ENCODE data around the gene FTO.
A peak's percentile ranks its signal among the peaks of the same experiment; 100 is the strongest.

FTO gene

GRCh38 chr16:53937161-53937880, 233.4 kb downstream of the FTO start:
- DNase-seq (ENCODE audit: low spot score): no peak

DNA sequence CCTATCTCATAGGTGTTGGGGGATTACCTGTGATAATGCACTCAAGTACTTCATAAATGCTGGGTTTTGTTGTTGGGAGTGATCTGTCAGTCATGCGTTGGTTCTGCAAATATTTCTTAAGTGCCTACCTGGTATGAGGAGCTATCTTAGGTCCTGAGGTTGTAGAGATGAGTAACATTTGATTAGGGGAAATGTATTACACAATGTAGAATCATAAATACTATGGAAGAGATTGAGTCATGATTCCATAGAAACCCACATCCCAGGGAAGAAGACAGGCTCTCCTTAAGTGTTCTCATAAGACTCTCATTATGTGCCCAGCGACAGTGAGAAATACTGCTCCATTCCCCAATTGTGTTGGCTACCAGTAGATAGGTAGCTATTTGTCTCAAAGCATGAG, 240.1 kb downstream of the FTO start:
- no peak for DNase-seq (ENCODE audit: low spot score)

- peak; percentile 53 for DNase-seq (ENCODE audit: low spot score)
Observed at GRCh38 chr16:53945996-53946395, 242.0 kb downstream of the FTO start.

DNA sequence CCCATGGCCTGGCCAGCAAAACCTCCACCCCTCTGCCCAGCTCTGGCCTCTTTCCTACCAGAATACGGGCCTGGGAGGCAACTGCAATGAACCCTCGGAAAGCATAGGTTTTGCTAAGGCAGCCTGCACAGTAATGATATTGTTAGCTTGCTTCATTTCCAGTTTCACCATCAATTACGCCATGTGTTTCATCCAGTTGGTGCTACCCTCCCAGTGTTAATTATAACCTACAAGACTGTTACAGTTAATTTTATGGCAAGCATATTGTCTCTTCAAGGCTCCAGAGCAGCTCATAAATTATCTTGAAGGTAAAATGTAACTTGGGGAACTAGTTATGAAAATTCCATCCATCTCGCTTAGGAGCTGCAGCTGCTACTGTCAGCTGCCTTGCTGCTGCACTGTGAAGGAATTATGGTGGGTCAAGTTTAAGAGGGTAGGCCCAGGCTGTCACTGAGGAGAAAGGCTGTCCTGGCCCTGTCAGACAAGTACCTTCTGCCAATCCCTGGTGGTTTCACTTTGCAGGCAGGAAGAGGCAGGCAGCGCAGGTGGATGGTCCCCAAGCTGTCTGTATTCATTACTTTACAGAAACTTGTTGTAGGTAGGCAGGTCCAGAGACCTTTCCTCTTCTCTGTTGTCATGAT, 242.9 kb downstream of the FTO start:
- DNase-seq (ENCODE audit: low spot score): no peak

DNA sequence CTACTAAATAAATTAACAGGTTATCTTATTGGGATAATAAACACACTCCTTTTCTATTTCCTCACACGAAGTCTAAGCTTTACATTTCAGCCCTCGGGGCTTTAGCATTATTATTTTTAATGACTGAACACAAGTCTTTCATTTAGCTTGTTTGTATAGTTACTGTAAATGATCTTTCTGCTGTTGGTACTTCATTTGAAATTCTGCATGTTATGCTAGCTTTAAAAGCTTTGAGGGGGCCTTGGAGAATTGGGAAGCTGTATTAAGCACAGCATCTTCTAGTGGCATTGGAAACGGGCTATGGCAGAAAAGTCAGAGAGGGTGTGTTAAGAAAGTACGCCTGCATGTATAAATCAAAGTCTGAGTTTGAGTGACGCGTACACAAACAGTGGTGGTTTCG, 243.7 kb downstream of the FTO start:
- no peak for DNase-seq (ENCODE audit: low spot score)

- no peak for DNase-seq (ENCODE audit: low spot score)
Observed at GRCh38 chr16:53948326-53948725, 244.4 kb downstream of the FTO start.

- DNase-seq (ENCODE audit: low spot score): no peak
Observed at GRCh38 chr16:53948734-53949430, 244.9 kb downstream of the FTO start.

DNA sequence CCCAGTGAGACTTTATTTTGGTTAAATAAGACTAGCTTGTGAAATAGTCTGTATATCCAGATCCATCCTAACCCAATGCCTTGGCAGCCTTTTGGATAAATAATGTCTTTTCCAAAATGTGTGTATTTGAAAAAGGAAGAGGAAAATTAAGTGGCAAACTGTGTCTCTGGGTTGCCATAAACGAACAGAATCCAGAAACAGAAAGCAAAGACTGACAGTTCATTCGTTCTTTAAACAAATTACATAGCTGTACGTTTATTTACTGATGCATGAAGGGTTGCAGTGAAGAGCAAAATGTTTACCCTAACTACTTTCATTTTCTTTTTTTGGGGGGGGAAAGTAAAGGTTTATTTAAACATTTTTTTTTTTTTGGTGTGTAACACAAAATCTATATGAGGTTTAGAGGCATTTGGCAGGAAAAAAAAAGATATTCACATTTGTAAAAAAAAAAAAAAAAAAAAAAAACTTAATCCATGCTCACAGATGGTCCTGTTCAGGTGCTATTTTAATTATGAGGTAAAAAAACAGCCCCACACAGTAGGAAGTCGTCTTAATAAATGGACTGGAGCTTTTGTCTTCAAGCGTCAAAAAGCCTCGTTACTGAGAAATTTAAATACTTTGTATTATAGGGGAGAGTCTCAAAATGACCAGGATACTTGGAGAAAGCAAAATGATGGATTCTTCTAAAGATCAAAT, 245.9 kb downstream of the FTO start:
- DNase-seq (ENCODE audit: low spot score): no peak

DNA sequence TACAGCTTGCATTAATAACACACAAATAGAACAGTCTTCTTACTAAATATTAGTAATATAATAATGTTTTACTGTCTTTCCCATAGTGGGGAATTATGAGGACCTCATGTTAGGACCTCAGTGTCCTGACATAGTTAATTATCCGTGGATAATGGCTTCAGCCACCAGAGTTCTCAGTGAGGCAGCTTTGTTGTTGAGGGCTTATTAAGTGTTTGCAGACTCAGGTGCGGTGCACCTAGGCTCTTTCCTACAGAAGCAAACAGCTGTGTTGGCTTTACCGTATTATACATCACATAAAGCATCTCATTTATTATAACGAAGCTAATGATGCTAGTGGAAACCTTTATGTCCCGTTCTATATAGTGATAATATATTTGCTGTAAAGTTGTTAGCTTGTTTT, 246.7 kb downstream of the FTO start:
- DNase-seq (ENCODE audit: low spot score): no peak

- DNase-seq (ENCODE audit: low spot score): no peak
Observed at GRCh38 chr16:53952215-53953208, 248.6 kb downstream of the FTO start.

DNA sequence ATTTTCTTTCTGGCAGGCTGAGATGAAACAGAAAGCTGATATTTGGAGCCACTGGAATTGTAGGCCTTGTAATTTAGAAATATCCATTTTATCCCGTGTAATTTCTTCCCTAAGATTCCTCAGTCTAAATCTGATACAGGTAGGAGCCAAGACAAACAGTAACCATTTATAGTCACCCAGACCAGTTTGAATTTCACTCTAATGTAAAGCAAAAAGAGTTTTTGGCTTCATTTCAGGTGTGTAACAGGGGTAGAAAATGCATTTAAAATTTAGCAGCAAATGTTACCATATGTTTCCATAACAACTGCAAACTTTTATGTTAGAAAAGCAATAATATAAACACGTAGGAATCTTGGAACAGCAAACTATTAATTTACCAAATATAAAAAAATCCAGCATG, 249.4 kb downstream of the FTO start:
- DNase-seq (ENCODE audit: low spot score): no peak

- no peak for DNase-seq (ENCODE audit: low spot score)
Observed at GRCh38 chr16:53955221-53955875, 251.4 kb downstream of the FTO start.

GRCh38 chr16:53958341-53958880, 254.5 kb downstream of the FTO start:
- no peak for DNase-seq (ENCODE audit: low spot score)

DNA sequence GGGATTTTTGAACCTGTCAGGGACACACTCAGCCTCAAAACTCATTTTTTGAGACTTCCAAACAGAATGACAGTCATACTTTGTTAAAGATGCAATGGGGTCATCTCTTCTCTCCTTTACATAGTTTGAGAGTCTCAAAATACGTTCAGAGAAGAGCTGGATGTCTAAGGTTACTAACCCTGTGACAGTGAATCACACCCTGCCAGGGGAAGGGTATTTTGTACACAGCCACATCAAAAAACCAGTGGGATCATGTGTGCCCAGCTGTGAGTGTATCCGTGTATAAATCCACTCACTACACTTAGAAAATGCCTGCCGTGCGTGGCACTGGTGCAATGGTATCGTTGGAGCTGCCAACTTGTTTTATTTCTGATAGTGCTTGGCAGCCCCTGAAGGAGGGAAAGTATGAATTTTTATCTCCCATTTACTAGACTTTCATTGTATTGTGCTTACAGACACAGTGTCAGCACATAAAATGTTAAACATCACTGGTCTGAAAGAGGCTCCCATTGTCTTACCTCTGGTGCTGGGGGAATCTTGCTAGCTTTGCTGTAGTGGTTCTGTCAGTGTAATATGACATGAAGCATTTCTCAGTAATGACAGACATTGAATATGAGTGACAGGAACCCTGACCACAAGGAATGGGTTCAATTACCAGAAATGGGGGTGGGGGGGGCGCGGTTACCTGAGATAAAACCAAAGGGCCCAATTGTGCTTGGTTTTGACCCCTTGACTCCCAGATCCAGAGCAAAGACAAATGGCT, 256.3 kb downstream of the FTO start:
- DNase-seq (ENCODE audit: low spot score): no peak

DNA sequence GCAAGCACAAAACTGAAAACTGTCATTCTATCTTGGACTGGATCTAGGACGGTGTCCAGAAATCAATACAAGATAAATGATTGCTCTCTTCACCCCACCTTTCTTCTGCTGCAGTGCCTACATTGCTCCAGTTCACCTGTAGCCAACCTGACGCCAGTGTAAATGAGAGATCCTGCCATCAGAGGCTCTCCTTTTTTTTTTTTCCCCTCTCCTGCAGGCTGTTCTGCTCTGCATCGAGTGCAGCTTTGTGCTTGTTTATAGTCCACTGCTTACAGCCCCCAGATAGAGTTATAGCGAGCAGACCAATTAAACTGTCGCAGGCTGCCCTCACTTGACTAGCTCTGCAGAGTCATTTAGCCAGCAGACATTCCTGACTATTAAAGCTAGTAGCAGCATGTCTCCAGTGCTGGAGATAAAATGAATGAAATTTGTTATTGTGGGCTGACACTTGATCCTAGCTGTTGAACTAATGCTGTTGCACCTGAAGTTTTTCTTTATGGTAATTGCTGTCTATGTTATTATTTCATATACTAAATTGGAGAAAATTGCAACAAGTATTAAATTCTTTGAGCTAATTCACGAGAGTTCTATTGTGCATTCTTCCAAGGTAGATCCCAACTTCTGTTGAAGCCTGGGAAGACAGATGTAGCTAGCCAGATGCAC, 257.1 kb downstream of the FTO start:
- DNase-seq (ENCODE audit: low spot score): no peak

- DNase-seq (ENCODE audit: low spot score): no peak
Observed at GRCh38 chr16:53962041-53962440, 258.1 kb downstream of the FTO start.

DNA sequence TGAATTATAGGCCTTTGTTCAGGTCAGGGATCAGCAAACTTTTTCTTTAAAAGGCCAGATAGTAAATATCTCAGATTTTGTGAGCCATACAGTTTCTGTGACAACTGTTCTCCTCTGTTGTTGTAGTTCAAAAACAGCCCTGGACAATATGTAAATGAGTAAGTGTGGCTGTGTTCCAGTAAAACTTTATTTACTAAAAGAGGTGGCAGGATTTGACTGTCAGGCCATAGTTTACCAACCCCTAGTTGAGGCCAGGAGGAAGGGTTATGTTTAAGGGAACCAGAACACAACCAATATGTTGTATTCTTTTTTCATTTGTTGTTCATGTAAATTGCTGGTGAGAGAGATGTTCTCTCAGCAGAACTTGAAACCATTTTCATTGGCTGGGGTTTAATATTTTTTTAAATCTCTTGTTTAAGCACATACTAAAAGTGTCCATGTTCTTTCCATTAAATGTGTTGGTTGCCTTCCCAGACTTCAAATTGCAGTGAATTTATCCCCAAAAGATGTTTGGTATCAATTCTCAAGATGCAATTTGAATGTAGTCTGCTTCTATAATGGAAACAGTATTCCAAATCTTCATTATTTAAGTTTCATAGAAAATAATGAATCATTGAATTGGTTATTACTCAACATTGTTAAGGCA, 260.3 kb downstream of the FTO start:
- DNase-seq (ENCODE audit: low spot score): no peak

GRCh38 chr16:53966821-53967571, 263.0 kb downstream of the FTO start:
- DNase-seq (ENCODE audit: low spot score): no peak
